NCI-H748 treated with DMSO at 0.1 percent for 48 hours (cell line): ENCODE results near the gene SPTBN1.
A peak's percentile ranks its signal among the peaks of the same experiment; 100 is the strongest.

Experiments
- DNase-seq: peaks from one replicate; lab custom pipeline; 2025; lab: John Stamatoyannopoulos, UW

The SPTBN1 gene

GRCh38 chr2:54632733-54633692, 176.9 kb downstream of the SPTBN1 start:
- no peak for DNase-seq

GRCh38 chr2:54634021-54634420, 177.9 kb downstream of the SPTBN1 start:
- no peak for DNase-seq

- no peak for DNase-seq
These were observed 178.7 kb downstream of the SPTBN1 start for GRCh38 chr2:54634564-54635511.

- DNase-seq, result no peak
These were observed 179.5 kb downstream of the SPTBN1 start for GRCh38 chr2:54635554-54636152.

- DNase-seq, result no peak
These were observed 180.4 kb downstream of the SPTBN1 start for GRCh38 chr2:54636415-54637139.

- DNase-seq, result no peak
These were observed 182.0 kb downstream of the SPTBN1 start for GRCh38 chr2:54638103-54638502.

- no peak for DNase-seq
These were observed 182.7 kb downstream of the SPTBN1 start for GRCh38 chr2:54638774-54639187.

GRCh38 chr2:54639609-54640008, 183.5 kb downstream of the SPTBN1 start:
- DNase-seq, result no peak

- DNase-seq, result no peak
These were observed 184.9 kb downstream of the SPTBN1 start for GRCh38 chr2:54640834-54641540.

GRCh38 chr2:54641988-54642387, 185.9 kb downstream of the SPTBN1 start:
- no peak for DNase-seq

GRCh38 chr2:54642677-54643430, 186.7 kb downstream of the SPTBN1 start:
- DNase-seq, result peak; percentile 37

- no peak for DNase-seq
These were observed 188.1 kb downstream of the SPTBN1 start for GRCh38 chr2:54644236-54644635.

- DNase-seq, result no peak
These were observed 190.2 kb downstream of the SPTBN1 start for GRCh38 chr2:54646170-54646927.

- no peak for DNase-seq
These were observed 192.1 kb downstream of the SPTBN1 start for GRCh38 chr2:54648256-54648655.

GRCh38 chr2:54649191-54649590, 193.1 kb downstream of the SPTBN1 start:
- DNase-seq, result no peak

- no peak for DNase-seq
These were observed 193.5 kb downstream of the SPTBN1 start for GRCh38 chr2:54649633-54650032.

GRCh38 chr2:54650612-54651011, 194.5 kb downstream of the SPTBN1 start:
- DNase-seq, result no peak

GRCh38 chr2:54651291-54651690, 195.2 kb downstream of the SPTBN1 start:
- DNase-seq, result no peak

GRCh38 chr2:54652540-54652939, 196.4 kb downstream of the SPTBN1 start:
- no peak for DNase-seq
